IPS-20b (cell line): ENCODE measurements around the gene FOXJ1.

Experiments
- H3K27ac ChIP-seq: one replicate; pipeline ENCODE4 v1.5.1; 2013; ENCODE audit warnings: low read length
- H3K27me3 ChIP-seq: 2 replicates; pipeline ENCODE4 v1.6.1; 2013; ENCODE audit warnings: mild to moderate bottlenecking, low read length, inconsistent platforms; ENCODE audit not compliant: insufficient read depth
- H3K36me3 ChIP-seq: 2 replicates; pipeline ENCODE4 v1.6.1; 2013; ENCODE audit warnings: low read depth, mild to moderate bottlenecking, inconsistent platforms, low read length, moderate library complexity; ENCODE audit not compliant: insufficient read depth
- H3K4me1 ChIP-seq: 2 replicates; pipeline ENCODE4 v1.6.1; 2013; ENCODE audit warnings: mild to moderate bottlenecking, control low read depth, inconsistent platforms, low read length, moderate library complexity; ENCODE audit not compliant: insufficient read depth
- H3K4me3 ChIP-seq: 2 replicates; pipeline ENCODE4 v1.5.1; 2013; ENCODE audit warnings: mild to moderate bottlenecking, low read length, inconsistent platforms
- H3K9ac ChIP-seq: 2 replicates; pipeline ENCODE4 v1.6.1; 2013; ENCODE audit warnings: low read depth, mild to moderate bottlenecking, inconsistent platforms, low read length, moderate library complexity
- H3K9me3 ChIP-seq: 2 replicates; pipeline ENCODE4 v1.6.1; 2013; ENCODE audit warnings: mild to moderate bottlenecking, low read depth, low read length, inconsistent platforms; ENCODE audit not compliant: insufficient read depth

The FOXJ1 gene

GRCh38 chr17:76125922-76126321, 15.1 kb downstream of the FOXJ1 start:
- Histone ChIP-seq H3K4me3 (no peak overlapping the region), H3K36me3 (no peaks in the 10 kb centered on the region), H3K9ac (no peak overlapping the region), H3K27ac (no peak overlapping the region), H3K9me3 (no peaks in the 10 kb centered on the region), H3K27me3 (peaks cover 22% of the 10 kb centered on the region), H3K4me1 (peaks cover 6% of the 10 kb centered on the region; the same call in 1 of the 2 replicates)

- Histone ChIP-seq H3K27me3 (peaks cover 16% of the 10 kb centered on the region), H3K4me3 (no peak overlapping the region), H3K36me3 (no peaks in the 10 kb centered on the region), H3K4me1 (peaks cover 5% of the 10 kb centered on the region; the same call in 1 of the 2 replicates), H3K9me3 (no peaks in the 10 kb centered on the region), H3K27ac (no peak overlapping the region), H3K9ac (no peak overlapping the region)
Measured at GRCh38 chr17:76125391-76125675, 15.7 kb downstream of the FOXJ1 start.

- H3K4me3 ChIP-seq, result no peak overlapping the region
- no peak overlapping the region for H3K27ac ChIP-seq
- H3K27me3 ChIP-seq, result peaks cover 14% of the 10 kb centered on the region
- no peak overlapping the region for H3K9ac ChIP-seq
- H3K36me3 ChIP-seq, result no peaks in the 10 kb centered on the region
- H3K9me3 ChIP-seq, result no peaks in the 10 kb centered on the region
- H3K4me1 ChIP-seq, result peaks cover 7% of the 10 kb centered on the region; the same call in 1 of the 2 replicates
Measured at GRCh38 chr17:76124582-76125390, 16.3 kb downstream of the FOXJ1 start.

- Histone ChIP-seq H3K9ac (no peak overlapping the region), H3K4me3 (no peak overlapping the region), H3K27ac (no peak overlapping the region), H3K36me3 (no peaks in the 10 kb centered on the region), H3K27me3 (peaks cover 14% of the 10 kb centered on the region), H3K4me1 (peaks cover 7% of the 10 kb centered on the region; the same call in 1 of the 2 replicates), H3K9me3 (no peaks in the 10 kb centered on the region)
Measured at GRCh38 chr17:76123749-76124581, 17.1 kb downstream of the FOXJ1 start.

- peaks cover 7% of the 10 kb centered on the region; the same call in 1 of the 2 replicates for H3K4me1 ChIP-seq
- H3K36me3 ChIP-seq, result no peaks in the 10 kb centered on the region
- H3K27me3 ChIP-seq, result peaks cover 14% of the 10 kb centered on the region
- no peak overlapping the region for H3K4me3 ChIP-seq
- H3K9me3 ChIP-seq, result no peaks in the 10 kb centered on the region
- no peak overlapping the region for H3K27ac ChIP-seq
- no peak overlapping the region for H3K9ac ChIP-seq
Measured at GRCh38 chr17:76123191-76123499, 17.9 kb downstream of the FOXJ1 start.

GRCh38 chr17:76122431-76123190, 18.4 kb downstream of the FOXJ1 start:
- Histone ChIP-seq H3K27me3 (peaks cover 14% of the 10 kb centered on the region), H3K27ac (no peak overlapping the region), H3K36me3 (no peaks in the 10 kb centered on the region), H3K9ac (peak overlapping the region; percentile 51; the same call in 1 of the 2 replicates), H3K4me1 (peaks cover 7% of the 10 kb centered on the region; the same call in 1 of the 2 replicates), H3K4me3 (peak overlapping the region; percentile 53; the same call in 1 of the 2 replicates), H3K9me3 (no peaks in the 10 kb centered on the region)

GRCh38 chr17:76121932-76122430, 19.1 kb downstream of the FOXJ1 start:
- Histone ChIP-seq H3K27me3 (peaks cover 14% of the 10 kb centered on the region), H3K9ac (peak overlapping the region; percentile 51; the same call in 1 of the 2 replicates), H3K36me3 (no peaks in the 10 kb centered on the region), H3K4me1 (peaks cover 7% of the 10 kb centered on the region; the same call in 1 of the 2 replicates), H3K27ac (no peak overlapping the region), H3K9me3 (no peaks in the 10 kb centered on the region), H3K4me3 (peak overlapping the region; percentile 53; the same call in 1 of the 2 replicates)

- H3K27ac ChIP-seq, result no peak overlapping the region
- H3K27me3 ChIP-seq, result peaks cover 14% of the 10 kb centered on the region
- H3K9ac ChIP-seq, result no peak overlapping the region
Measured at GRCh38 chr17:76120658-76121008, 20.4 kb downstream of the FOXJ1 start.

GRCh38 chr17:76119409-76120371, 21.4 kb downstream of the FOXJ1 start:
- Histone ChIP-seq H3K27me3 (peaks cover 14% of the 10 kb centered on the region), H3K4me1 (peaks cover 7% of the 10 kb centered on the region; the same call in 1 of the 2 replicates)

More at GRCh38 chr17:76120658-76121008, 20.4 kb downstream of the FOXJ1 start:
- no peaks in the 10 kb centered on the region for H3K9me3 ChIP-seq
- peaks cover 7% of the 10 kb centered on the region; the same call in 1 of the 2 replicates for H3K4me1 ChIP-seq
- no peaks in the 10 kb centered on the region for H3K36me3 ChIP-seq
- H3K4me3 ChIP-seq, result no peak overlapping the region

GRCh38 chr17:76115138-76115754, 25.8 kb downstream of the FOXJ1 start:
- H3K9me3 ChIP-seq, result no peaks in the 10 kb centered on the region
- H3K27ac ChIP-seq, result no peak overlapping the region
- peaks cover 1% of the 10 kb centered on the region; the same call in 1 of the 2 replicates for H3K4me1 ChIP-seq
- H3K9ac ChIP-seq, result no peak overlapping the region
- no peaks in the 10 kb centered on the region for H3K36me3 ChIP-seq
- 0 out of 2 replicates have a peak, but pooled peaks cover 2% of the 10 kb centered on the region for H3K27me3 ChIP-seq
- H3K4me3 ChIP-seq, result no peak overlapping the region

More at GRCh38 chr17:76119409-76120371, 21.4 kb downstream of the FOXJ1 start:
- H3K27ac ChIP-seq, result no peak overlapping the region
- H3K4me3 ChIP-seq, result no peak overlapping the region
- H3K36me3 ChIP-seq, result no peaks in the 10 kb centered on the region
- no peaks in the 10 kb centered on the region for H3K9me3 ChIP-seq
- H3K9ac ChIP-seq, result no peak overlapping the region
